NK-92 (cell line): ENCODE results near the gene ARAP3.
"Not testable (repeated sequence)": the region's sequence is repeated elsewhere in the genome, so short reads cannot be mapped to it uniquely, and the experiment has no call there.

Experiments
- DNase-seq: peaks from one replicate; lab custom pipeline; 2025; ENCODE audit not compliant: unreplicated experiment; lab: John Stamatoyannopoulos, UW

ARAP3 gene, protein sequence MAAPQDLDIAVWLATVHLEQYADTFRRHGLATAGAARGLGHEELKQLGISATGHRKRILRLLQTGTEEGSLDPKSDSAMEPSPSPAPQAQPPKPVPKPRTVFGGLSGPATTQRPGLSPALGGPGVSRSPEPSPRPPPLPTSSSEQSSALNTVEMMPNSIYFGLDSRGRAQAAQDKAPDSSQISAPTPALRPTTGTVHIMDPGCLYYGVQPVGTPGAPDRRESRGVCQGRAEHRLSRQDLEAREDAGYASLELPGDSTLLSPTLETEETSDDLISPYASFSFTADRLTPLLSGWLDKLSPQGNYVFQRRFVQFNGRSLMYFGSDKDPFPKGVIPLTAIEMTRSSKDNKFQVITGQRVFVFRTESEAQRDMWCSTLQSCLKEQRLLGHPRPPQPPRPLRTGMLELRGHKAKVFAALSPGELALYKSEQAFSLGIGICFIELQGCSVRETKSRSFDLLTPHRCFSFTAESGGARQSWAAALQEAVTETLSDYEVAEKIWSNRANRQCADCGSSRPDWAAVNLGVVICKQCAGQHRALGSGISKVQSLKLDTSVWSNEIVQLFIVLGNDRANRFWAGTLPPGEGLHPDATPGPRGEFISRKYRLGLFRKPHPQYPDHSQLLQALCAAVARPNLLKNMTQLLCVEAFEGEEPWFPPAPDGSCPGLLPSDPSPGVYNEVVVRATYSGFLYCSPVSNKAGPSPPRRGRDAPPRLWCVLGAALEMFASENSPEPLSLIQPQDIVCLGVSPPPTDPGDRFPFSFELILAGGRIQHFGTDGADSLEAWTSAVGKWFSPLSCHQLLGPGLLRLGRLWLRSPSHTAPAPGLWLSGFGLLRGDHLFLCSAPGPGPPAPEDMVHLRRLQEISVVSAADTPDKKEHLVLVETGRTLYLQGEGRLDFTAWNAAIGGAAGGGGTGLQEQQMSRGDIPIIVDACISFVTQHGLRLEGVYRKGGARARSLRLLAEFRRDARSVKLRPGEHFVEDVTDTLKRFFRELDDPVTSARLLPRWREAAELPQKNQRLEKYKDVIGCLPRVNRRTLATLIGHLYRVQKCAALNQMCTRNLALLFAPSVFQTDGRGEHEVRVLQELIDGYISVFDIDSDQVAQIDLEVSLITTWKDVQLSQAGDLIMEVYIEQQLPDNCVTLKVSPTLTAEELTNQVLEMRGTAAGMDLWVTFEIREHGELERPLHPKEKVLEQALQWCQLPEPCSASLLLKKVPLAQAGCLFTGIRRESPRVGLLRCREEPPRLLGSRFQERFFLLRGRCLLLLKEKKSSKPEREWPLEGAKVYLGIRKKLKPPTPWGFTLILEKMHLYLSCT (N-terminal part only)

DNA sequence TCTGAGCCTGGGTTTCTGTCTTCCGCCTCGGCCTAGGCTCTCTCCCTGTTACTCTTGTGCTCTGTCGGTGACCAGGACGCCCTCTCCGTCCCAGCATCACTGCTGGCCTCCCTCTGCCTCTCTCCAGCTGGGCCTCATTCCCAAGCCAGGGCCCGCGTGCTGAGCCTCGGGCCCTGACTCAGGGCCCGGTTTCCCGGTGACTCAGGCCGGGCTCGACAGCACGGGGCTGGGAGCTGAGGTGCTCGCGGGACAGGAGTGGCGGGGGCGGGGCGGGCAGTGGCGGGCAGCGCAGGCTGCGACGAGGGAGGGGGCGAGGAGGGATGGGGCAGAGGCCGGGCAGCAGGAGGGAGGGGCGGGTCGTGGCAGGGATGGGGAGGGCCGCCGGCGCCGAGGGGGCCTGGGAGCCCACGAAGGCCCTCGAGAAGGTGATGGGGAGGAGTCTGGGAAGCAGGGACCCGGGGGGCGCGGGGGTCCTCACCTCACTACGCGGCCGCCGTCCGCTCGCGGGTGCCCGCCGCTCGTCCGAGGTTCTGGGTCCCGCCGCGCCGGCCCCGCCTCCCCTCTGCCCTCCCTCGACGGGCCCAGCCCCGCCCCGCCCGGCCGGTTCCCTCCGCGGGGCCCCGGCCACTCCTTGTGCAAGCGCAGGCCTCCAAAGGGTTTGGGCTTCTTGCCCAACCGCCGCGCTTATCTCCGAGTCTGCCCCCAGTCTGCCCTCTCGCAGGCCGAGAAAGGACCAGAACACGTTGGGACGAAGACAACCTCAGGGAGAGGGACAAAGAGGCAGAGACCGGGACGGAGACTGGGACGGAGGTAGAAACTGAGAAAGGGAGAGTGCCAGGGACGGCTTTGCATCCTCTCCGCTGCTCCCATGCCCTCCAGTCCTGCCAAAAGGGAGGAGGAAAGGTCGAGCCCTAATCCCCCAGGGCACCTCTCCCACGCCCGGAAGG is at the start of gene ARAP3:
ARAP3 (minus strand) TSS at position 536 of the 947 bp plus-strand sequence. CDS start 1,744 bp downstream, outside the sequence.
- DNase-seq, result no peak

DNA sequence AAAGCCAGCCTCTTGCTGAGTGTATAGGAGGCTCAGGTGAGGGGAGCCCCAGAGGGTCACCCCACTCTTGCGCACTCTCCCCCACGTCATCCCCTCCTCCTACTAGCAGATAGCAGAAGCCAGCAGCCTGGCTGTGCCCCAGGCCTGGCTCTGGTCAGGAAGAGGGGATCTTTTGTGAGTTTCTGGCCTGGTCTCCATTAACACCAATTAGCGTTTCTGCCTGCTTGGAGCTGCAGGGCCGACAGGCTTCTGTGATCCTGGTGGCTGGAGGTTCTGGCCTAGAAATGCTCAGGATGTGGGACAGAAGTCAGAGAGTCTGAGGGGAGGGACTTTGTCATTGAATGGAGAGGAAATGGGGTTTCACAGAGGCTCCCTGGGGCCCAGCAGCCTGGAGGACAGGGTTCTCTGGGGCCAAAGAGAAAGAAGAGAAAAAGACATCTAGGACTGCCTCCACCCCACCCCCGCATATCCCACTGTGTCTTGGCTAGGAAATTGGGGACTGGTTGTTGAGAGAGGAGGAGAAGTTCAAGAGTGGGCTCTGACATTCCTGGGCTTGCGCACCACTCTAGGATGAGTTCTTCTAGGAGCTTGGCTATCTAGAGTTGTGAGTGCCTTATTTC is 47.5 kb upstream of the ARAP3 start:
- no peak for DNase-seq

DNA sequence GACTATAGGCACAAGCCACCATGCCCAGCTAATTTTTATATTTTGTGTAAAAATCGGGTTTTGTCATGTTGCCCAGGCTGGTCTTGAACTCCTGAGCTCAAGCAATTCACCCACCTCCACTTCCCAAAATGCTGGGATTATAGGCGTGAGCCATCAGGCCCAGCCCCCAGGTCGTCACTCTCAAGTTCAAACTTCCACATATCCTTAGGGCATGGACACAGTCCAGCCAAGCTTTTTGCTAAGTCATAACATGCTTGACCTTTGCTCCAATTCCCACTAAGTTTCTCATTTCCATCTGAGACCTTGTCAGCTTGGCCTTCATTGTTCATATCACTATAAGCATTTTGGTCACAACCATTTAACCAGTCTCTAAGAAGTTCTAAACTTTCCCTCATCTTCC is 43.9 kb upstream of the ARAP3 start:
- DNase-seq, result no peak

DNA sequence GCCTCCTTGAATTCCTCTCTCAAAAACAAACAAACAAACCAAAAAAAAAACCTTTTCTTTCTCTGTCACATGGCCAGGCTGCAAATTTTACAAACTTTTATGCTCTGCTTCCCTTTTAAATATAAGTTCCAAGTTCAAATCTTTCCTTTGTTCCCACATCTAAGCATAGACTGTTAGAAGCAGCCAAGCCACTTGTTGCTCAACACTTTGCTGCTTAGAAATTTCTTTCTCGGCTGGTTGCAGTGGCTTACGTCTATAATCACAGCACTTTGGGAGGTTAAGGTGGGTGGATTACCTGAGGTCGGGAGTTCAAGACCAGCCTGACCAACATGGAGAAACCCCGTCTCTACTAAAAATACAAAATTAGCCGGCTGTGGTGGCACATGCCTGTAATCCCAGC is 43.1 kb upstream of the ARAP3 start:
- not testable (repeated sequence) for DNase-seq

DNA sequence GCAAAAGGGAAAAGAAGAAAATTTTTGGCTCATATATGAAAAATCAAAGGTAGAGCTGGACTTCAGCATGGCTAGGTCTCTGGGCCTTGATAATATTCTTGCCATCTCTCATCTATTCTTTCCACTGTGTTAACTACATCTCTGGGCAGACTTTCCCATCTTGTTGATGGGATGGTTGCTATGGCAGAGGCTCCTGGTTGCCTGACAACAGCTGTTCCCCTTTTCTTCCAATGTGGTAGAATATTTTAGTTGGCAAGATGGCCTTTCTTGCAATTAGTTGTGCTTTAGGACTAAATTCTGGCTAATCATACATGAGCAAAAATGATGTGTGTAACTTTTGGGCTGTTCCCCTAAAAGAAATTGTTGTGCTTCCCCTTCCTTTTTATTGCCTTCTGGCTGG is 40.2 kb upstream of the ARAP3 start:
- DNase-seq, result no peak

DNA sequence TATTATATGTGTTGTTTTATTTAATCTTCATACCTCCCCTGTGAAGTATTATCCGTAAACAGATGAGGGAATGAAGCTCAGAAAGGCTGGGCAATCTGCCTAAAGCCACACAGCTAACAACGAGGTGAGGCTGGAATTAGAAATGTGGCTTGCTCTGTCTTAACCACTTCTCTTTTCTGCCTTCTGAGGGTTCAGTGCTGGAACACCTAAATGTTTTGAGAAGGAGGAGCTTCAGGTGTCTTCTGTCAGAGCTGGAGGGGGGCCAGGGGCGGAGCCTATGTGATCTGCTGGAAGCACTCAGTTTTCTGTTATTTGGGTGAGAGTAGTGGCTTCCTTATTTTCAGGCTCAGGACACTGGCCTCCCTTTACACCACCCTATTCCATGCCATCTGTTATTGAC is 35.0 kb upstream of the ARAP3 start:
- DNase-seq, result no peak

DNA sequence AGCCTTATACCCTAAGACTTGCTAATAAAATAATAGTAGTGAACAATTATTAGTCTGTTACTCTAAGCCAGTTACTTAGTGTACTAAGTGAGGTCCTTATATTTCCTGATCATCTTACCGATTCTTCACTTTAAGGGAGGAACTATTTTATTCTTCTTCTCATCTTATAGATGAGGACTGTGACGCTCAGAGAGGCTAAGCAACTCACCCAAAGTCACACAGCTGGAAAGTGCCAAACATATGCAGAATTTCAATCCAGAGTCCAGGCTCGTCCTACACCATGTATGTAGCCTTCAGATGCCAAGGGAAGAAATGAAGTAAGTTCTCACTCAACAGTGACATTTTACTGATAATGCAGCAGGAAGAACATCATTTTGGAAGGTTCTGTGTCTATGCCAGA is 34.4 kb upstream of the ARAP3 start:
- no peak for DNase-seq

DNA sequence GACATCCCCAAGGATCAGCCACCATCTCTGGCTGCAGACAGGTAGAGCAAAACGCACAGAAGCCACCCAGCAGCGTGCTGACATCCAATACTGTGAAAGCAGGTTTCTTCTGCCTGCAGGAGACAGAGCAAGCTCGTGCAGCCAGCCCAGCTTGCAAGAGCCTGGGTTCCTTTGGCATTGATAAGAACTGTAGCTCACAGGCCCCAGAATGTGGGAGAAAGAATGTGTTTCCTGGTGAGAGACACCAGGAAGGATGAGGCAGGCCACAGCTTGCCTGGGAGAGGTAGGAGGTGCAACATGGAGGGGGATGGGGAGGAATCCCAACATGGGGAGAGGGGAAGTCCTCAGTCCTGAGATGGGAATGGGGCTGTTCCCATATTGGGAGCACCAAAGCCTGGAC is 34.0 kb upstream of the ARAP3 start:
- DNase-seq, result no peak

DNA sequence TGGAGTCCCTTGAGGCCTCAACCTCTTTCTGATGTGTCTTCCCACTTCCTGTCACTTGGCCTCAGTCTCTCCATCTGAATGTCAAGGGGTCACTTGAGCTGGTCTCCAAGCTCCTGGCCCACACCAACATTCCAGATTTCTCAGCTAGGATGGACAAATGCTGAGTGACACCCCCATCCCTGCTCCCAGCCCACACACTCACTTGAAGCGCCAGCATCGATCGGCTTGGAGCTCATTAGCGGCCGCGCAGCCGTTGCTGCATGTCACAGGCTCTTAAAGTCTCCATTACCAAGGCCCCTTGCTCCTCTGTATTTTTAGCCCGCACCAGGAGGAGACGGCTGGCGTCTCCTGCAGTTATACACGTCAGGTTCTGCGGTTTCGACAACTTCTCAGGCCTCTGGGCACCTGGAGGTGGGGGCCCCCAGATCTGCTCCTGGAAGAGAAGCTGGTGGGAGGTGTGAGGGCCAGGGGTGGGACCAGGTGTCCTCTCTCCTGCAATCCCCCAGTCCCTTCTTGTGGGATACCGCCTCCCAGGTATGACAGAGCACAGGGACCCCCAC is 33.4 kb upstream of the ARAP3 start:
- DNase-seq, result no peak

DNA sequence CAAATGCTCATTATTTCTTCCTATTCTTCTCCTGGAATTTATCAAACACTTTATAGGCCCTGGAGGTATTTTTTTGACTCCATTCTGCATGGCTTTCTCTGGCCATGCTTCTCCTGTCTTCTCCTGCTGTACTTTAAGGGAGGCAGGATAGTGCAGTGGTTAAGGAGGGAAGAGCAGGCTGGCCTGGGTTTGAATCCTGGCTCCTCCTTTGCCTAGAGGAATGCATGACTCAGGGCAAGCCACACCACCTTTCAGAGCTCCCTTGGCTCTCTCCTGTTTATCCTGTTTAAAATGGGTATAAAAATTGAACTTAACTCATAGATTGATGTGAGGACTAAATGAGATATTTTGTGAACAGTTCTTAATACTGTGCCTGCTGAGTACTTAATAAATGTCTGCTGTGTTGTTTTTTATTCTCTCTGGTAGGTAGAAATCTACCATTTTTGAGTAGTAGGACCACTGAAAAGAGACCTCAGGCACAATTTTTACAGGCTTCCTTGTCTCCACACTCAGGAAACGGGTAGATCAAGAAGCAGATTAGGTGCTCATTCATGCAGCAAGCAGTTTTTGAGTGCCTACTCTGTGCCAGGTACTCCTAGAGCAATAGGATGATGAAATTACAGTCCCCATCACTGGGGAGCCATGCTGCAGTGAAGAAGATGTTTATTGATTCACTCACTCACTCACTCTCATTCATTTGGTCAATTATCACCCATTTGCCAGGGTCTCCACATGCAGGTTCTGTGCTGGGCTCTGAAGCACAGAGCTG is 32.7 kb upstream of the ARAP3 start:
- no peak for DNase-seq

DNA sequence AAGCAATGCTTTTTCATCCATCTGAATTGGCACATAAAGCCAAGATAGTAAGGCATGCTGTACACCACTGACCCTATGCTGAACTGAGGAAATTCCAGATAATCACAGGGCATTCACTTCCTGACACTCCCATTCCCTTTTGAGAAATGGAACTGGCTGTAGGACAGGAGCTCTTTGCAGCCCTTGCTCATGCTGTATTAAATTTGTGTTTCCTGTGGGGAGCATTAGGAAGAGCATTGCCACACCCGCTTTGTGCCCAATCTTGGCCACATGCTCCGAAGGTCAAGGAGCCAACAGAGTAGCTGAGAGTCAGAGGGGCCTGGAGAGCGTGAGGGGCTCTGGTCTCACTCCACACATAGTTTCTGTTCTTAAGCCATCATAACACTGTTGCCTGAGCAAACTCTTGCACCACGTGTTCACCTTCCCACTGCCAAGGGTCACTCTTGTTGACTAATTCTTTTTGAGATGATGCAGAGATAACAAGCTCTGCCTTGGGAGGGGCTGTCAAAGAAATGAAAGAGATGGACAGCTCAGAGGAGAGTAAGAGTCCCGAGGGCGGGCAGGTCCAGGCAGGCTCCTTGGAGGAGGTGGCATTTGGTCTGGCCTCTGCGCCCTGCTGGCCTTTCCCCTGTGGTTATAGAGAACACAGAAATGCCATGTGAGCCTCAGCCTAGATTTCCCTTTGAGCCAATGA is 31.7 kb upstream of the ARAP3 start:
- no peak for DNase-seq

DNA sequence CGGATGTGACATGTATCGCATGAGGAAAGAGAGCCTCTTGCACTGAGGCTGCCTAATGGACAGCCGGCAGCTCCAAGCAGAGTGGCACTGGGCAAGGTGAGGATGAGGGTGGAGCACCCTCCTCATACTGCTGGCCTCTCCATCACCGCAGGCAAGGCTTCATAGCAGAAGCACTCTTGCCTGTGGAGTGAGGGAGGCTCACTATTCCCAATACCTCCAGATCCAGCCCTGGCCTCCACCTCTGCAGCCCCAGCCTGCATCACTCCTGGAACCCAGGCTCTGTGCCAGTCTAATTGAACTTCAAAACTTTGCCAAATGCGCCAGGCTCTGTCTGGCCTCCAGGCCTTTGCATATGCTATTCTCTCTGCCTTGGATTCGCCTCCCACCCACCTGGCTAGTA is 29.7 kb upstream of the ARAP3 start:
- no peak for DNase-seq

DNA sequence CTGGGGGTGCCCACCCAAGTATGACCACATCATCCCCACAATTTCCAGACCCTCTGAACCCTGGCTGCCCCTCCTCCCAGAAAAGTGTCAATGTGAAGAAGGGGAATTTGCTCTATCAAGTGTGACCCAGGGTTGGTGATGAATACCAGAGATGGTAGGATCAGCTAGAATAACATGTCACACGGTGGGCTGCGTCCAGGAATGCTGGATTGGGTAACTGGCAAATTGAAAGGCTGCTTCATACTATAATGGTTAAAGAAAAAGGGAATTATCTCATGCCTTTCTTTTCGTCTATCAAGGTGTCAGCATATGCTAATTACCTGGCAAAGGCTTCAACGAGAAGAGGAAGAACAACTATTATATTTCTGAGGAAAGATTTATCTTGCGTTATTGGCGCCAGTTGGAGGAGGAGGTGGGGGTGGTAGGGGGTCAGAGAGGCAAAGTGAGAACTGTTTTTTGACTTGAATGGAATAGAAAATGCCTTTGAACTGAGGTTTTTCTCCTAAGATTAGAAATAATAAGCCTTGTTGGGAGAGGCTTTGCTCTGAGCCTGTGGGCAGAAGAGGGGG is 27.8 kb upstream of the ARAP3 start:
- DNase-seq, result no peak

DNA sequence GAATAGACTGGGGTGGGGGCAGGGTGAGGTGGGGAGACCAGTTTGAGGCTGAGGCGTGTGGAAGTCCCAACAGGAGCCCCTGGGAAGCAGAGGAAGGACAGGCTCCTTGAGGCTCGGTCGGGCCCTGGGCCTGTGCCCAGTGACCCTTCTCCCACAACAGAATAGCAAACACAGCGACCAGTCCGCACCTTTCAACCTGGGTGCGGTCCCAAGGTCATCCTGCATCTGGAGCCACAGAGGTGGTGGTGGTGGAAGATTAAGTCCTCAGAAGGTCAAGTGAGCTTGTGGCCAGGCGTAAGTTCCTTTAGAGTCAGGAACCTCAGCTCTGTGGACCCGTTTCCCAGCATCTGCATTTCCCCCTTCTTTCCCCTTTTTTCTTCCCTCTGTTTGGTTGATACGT is 26.0 kb upstream of the ARAP3 start:
- no peak for DNase-seq

DNA sequence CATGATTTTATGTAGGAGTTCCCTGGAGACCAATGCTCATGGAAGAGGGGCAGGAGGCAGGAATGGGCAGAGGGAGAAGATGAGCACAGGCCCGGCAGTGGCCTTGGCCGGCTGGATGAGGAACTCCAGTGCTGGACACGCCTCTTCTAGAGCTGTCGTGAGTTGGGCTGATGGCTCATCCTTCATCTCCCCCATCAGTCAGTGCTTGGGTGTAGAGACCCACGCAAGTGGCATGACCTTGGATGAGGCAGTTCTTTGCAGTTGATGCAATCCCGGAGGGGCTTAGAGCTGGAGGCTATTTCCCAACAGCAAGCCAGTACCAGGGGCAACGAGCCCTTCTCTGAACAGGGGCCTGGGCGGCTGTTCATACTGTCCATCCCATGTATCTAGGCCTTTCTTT is 25.5 kb upstream of the ARAP3 start:
- no peak for DNase-seq

DNA sequence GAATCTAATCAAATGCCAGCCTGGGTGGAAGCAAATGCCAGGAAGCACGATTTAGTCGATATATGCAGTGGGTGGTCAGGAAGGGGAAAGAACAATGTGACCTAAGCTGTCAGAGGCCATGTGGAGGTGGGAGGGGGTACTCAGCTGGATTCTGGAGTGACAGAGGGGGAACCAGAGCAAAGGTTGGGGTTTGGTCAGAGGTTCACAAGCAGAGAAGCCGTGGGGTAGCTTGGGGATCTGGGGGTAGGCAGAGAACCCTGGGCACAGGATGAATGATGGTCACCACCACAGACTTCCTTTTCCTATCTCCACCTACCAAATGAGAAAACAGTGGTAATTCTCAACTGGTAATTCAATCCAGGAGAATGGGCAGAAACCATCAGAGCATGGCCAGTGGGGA is 24.1 kb upstream of the ARAP3 start:
- DNase-seq, result no peak

DNA sequence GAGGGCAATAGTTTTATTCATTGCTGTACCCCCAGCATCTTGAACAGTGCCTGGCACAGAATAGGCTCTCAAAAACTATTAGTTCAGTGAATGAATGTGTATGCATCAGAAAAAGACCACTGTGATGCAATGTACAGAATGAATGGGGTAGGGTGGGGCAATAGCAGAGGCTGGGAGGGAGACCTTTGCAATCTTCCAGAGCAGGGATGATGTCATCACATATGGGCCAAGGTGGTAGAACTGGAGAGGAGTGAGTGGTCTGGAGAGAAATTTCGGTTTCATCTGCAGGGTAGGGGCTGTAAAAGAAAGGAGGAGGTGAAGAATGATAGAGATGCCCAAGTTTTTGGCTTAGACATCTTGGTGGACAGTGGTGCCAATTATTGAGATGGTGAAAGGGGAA is 23.4 kb upstream of the ARAP3 start:
- no peak for DNase-seq

DNA sequence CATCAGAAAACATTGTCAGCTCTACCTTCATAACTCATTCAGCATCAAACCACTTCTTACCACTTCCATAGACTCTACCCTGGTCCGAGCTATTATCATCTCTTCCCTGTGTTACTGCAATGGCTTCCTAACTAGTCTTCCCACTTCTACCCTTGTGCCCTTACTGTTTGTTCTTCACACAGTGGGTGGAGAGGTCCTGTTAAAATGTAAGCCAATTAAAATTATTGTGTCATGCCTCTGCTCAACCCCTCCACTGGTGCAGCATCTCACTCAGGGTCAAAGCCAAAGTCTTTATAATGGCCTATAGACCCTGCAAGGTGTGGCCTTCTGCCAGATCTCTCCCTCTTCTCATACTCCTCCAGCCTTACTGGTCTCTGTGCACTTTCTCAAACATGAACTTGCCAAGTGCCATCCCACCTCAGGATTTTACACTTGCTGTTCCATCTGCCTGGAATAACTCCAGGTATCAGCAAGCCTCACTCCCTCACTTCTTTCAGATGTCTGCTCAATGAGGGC is 22.8 kb upstream of the ARAP3 start:
- DNase-seq, result no peak
